HepG2 (cell line): Measurements from ENCODE around the gene TMEM187.

Experiments used
- ATM ChIP-seq: fragments of 450-650 bp; IDR thresholded peaks from 2 replicates; pipeline ENCODE4 v1.7.1; 2017; ENCODE audit warnings: mild to moderate bottlenecking, borderline replicate concordance
- EZH2 ChIP-seq: conservative IDR thresholded peaks from 2 replicates; pipeline ENCODE4 v1.6.1; 2012; ENCODE audit warnings: mild to moderate bottlenecking, low read depth, low read length, moderate library complexity
- FOXM1 ChIP-seq: sonication (generic); formaldehyde crosslinking; IDR thresholded peaks from 2 replicates; pipeline ENCODE4 v1.5.0; 2020; ENCODE audit warnings: missing genetic modification reagents
- KDM1A ChIP-seq: IDR thresholded peaks from 2 replicates; pipeline ENCODE4 v1.6.1; 2016; ENCODE audit warnings: missing compliant biosample characterization
- MLX ChIP-seq: IDR thresholded peaks from 2 replicates; pipeline ENCODE4 v1.6.1; 2016
- POLR2A ChIP-seq, 2 experiments: IDR thresholded peaks; 2 replicates each; pipeline ENCODE4 v1.6.1; 2011; ENCODE audit warnings: low read depth in 2 of 2, low read length in 2 of 2, mild to moderate bottlenecking in 1 of 2, moderate library complexity in 1 of 2; ENCODE audit not compliant: insufficient read depth in 1 of 2

- no peak for TF ChIP-seq KDM1A (CRISPR knock-in tag)
- no peak for TF ChIP-seq MLX (CRISPR knock-in tag)
- no peak for TF ChIP-seq POLR2A (IDR thresholded peaks at IDR 0.05; ENCODE audit: insufficient read depth in 1 of 2, low read depth in 2 of 2, low read length in 2 of 2)
- TF ChIP-seq EZH2 = no peak
- TF ChIP-seq FOXM1 (CRISPR knock-in tag) = no peak
- TF ChIP-seq ATM = no peak
Observed at GRCh38 chrX:153960077-153960476, 12.5 kb upstream of the TMEM187 start.
